H1 (cell line): Measurements from ENCODE around the gene LAMB1. TPM values are rescaled to one million over a fixed set of nuclear protein-coding genes. Genes with fewer than 3 reads are reported as not detected.

Source experiments
- CTCF ChIA-PET: fragments of 300-600 bp; sonication (Branson Sonifier 250); formaldehyde crosslinking; loops from one replicate; lab custom pipeline; 2021; ENCODE audit not compliant: partially characterized antibody; lab: Charles Lee
- POLR2A ChIA-PET: fragments of 300-600 bp; sonication (Branson Sonifier 250); formaldehyde crosslinking; loops from one replicate; lab custom pipeline; 2021; ENCODE audit warnings: inconsistent platforms; ENCODE audit not compliant: partially characterized antibody; lab: Charles Lee
- DNase-seq, 2 experiments: peaks; one replicate each; pipeline versions ENCODE4 v3.0.0 to v3.0.0-alpha.2; 2010 to 2022; ENCODE audit warnings: low spot score in 2 of 2, low read depth in 1 of 2, mixed read lengths in 1 of 2
- FAIRE-seq: peaks from 2 replicates; lab custom pipeline; 2011; peaks lifted over from hg19 to GRCh38; lab: Jason Lieb, UNC
- H2AFZ ChIP-seq: 2 replicates; pipeline ENCODE4 v1.8.1; 2012; ENCODE audit warnings: low read length, inconsistent platforms
- H2AK5ac ChIP-seq: 2 replicates; pipeline ENCODE4 v1.6.1; 2013; ENCODE audit warnings: low read depth, low read length
- H2BK120ac ChIP-seq: replicated peaks from 2 replicates; pipeline ENCODE3; 2013; ENCODE audit warnings: low read depth, low read length, inconsistent platforms
- H2BK12ac ChIP-seq: 2 replicates; pipeline ENCODE4 v1.6.1; 2013; ENCODE audit warnings: low read depth, low read length
- H2BK15ac ChIP-seq: 2 replicates; pipeline ENCODE4 v1.6.1; 2013; ENCODE audit warnings: low read length
- H2BK20ac ChIP-seq: 2 replicates; pipeline ENCODE4 v1.6.1; 2013; ENCODE audit warnings: low read length
- H2BK5ac ChIP-seq: 2 replicates; pipeline ENCODE4 v1.6.1; 2013; ENCODE audit warnings: low read depth, low read length
- H3K14ac ChIP-seq: 2 replicates; pipeline ENCODE4 v1.6.1; 2013; ENCODE audit warnings: inconsistent platforms; ENCODE audit not compliant: insufficient read length
- H3K18ac ChIP-seq: 2 replicates; pipeline ENCODE4 v1.6.1; 2013; ENCODE audit warnings: low read length; ENCODE audit errors: extremely low read depth
- H3K23ac ChIP-seq: 2 replicates; pipeline ENCODE4 v1.6.1; 2013; ENCODE audit warnings: inconsistent platforms; ENCODE audit not compliant: insufficient read length
- H3K23me2 ChIP-seq: 2 replicates; pipeline ENCODE4 v1.6.1; 2013; ENCODE audit warnings: low read depth, low read length
- H3K27ac ChIP-seq: 2 replicates; pipeline ENCODE4 v1.6.1; 2011; ENCODE audit warnings: low read depth, low read length, inconsistent platforms
- H3K27me3 ChIP-seq, 4 experiments: replicated peaks in 1 of 4; 1 replicate in 1 of 4; 2 replicates in 3 of 4; pipeline versions ENCODE4 v1.6.1 to v1.8.1; 2011 to 2013; ENCODE audit warnings: low read length in 3 of 4, mild to moderate bottlenecking in 3 of 4, inconsistent platforms in 2 of 4, mixed read lengths in 2 of 4, moderate library complexity in 1 of 4; ENCODE audit not compliant: control insufficient read depth in 3 of 4, insufficient read depth in 3 of 4; ENCODE audit errors: extremely low read depth in 1 of 4
- H3K36me3 ChIP-seq, 4 experiments: 2 replicates each; pipeline versions ENCODE4 v1.6.1 to v1.8.1; 2011 to 2013; ENCODE audit warnings: mild to moderate bottlenecking in 4 of 4, low read length in 3 of 4, moderate library complexity in 2 of 4, control low read depth in 1 of 4, inconsistent platforms in 1 of 4; ENCODE audit not compliant: insufficient read depth in 4 of 4, control insufficient read depth in 2 of 4
- H3K4ac ChIP-seq: replicated peaks from 2 replicates; pipeline ENCODE3; 2013; ENCODE audit warnings: low read length, low read depth, mixed read lengths, inconsistent platforms; ENCODE audit not compliant: insufficient read length
- H3K4me1 ChIP-seq, 4 experiments: replicated peaks in 1 of 4; 1 replicate in 1 of 4; 2 replicates in 3 of 4; pipeline versions ENCODE4 v1.6.1 to v1.8.1; 2011 to 2013; ENCODE audit warnings: low read length in 3 of 4, inconsistent platforms in 2 of 4, mixed read lengths in 1 of 4; ENCODE audit not compliant: insufficient read depth in 4 of 4, control insufficient read depth in 3 of 4
- H3K4me2 ChIP-seq, 2 experiments: 2 replicates each; pipeline versions ENCODE4 v1.6.1 to v1.8.1; 2011 to 2013; ENCODE audit warnings: low read depth in 2 of 2, low read length in 2 of 2, control low read depth in 1 of 2, inconsistent platforms in 1 of 2, mild to moderate bottlenecking in 1 of 2; ENCODE audit not compliant: insufficient read depth in 1 of 2
- H3K4me3 ChIP-seq, 4 experiments: fragments of 200-600, 300-600 bp in 1 of 4; sonication (generic), shearing (Covaris generic), sonication (Bioruptor Twin) in 1 of 4; 2 replicates each; pipeline versions ENCODE4 v1.5.1 to v1.8.1; 2011 to 2016; ENCODE audit warnings: low read length in 4 of 4, low read depth in 3 of 4, control low read depth in 2 of 4, inconsistent platforms in 2 of 4, mild to moderate bottlenecking in 2 of 4, mixed read lengths in 1 of 4, moderate library complexity in 1 of 4; ENCODE audit not compliant: insufficient read depth in 2 of 4; ENCODE audit errors: extremely low read depth in 1 of 4
- H3K56ac ChIP-seq: replicated peaks from 2 replicates; pipeline ENCODE3; 2013; ENCODE audit warnings: low read depth, mild to moderate bottlenecking, mixed read lengths, low read length, inconsistent platforms; ENCODE audit not compliant: insufficient read length
- H3K79me1 ChIP-seq: 2 replicates; pipeline ENCODE4 v1.6.1; 2013; ENCODE audit warnings: low read depth, low read length, control low read depth
- H3K79me2 ChIP-seq, 2 experiments: 2 replicates each; pipeline versions ENCODE4 v1.6.1 to v1.8.1; 2012 to 2013; ENCODE audit warnings: low read length in 2 of 2, mild to moderate bottlenecking in 2 of 2, inconsistent platforms in 1 of 2; ENCODE audit not compliant: insufficient read depth in 2 of 2, control insufficient read depth in 1 of 2
- H3K9ac ChIP-seq, 4 experiments: replicated peaks in 1 of 4; 1 replicate in 1 of 4; 2 replicates in 3 of 4; pipeline versions ENCODE4 v1.6.1 to v1.8.1; 2011 to 2013; ENCODE audit warnings: low read depth in 3 of 4, low read length in 3 of 4, control low read depth in 2 of 4, mild to moderate bottlenecking in 2 of 4, moderate library complexity in 2 of 4, inconsistent platforms in 1 of 4; ENCODE audit errors: extremely low read depth in 1 of 4
- H3K9me3 ChIP-seq, 2 experiments: 2 replicates each; pipeline versions ENCODE4 v1.6.1 to v1.8.1; 2012 to 2013; ENCODE audit warnings: mild to moderate bottlenecking in 2 of 2, moderate library complexity in 2 of 2, control low read depth in 1 of 2, inconsistent platforms in 1 of 2, low read depth in 1 of 2, low read length in 1 of 2, mixed read lengths in 1 of 2; ENCODE audit not compliant: insufficient read depth in 2 of 2
- H4K20me1 ChIP-seq, 2 experiments: replicated peaks in 1 of 2; 2 replicates each; pipeline versions ENCODE3 to v1.8.1; 2011 to 2013; ENCODE audit warnings: inconsistent platforms in 2 of 2, low read length in 2 of 2, mild to moderate bottlenecking in 1 of 2; ENCODE audit not compliant: insufficient read depth in 2 of 2, control insufficient read depth in 1 of 2
- H4K5ac ChIP-seq: 2 replicates; pipeline ENCODE4 v1.6.1; 2013; ENCODE audit warnings: low read length, low read depth, mixed read lengths, inconsistent platforms; ENCODE audit not compliant: insufficient read length
- H4K8ac ChIP-seq: 2 replicates; pipeline ENCODE4 v1.8.0; 2013; ENCODE audit warnings: mild to moderate bottlenecking, moderate library complexity, low read length, inconsistent platforms; ENCODE audit not compliant: insufficient read depth; ENCODE audit errors: extremely low read depth
- H4K91ac ChIP-seq: replicated peaks from 2 replicates; pipeline ENCODE3; 2013; ENCODE audit warnings: low read length, mixed read lengths, inconsistent platforms; ENCODE audit not compliant: insufficient read length
- EGR1 ChIP-seq: IDR thresholded peaks from 2 replicates; pipeline ENCODE4 v1.6.1; 2011; ENCODE audit warnings: low read depth, low read length, borderline replicate concordance
- EP300 ChIP-seq, 2 experiments: IDR thresholded peaks; 1 replicate in 1 of 2; 2 replicates in 1 of 2; pipeline ENCODE4 v1.6.1; 2011 to 2012; ENCODE audit warnings: low read depth in 2 of 2, low read length in 2 of 2, mild to moderate bottlenecking in 2 of 2, borderline replicate concordance in 1 of 2, inconsistent platforms in 1 of 2, moderate library complexity in 1 of 2
- FOSL1 ChIP-seq: IDR thresholded peaks from 2 replicates; pipeline ENCODE4 v1.6.1; 2011; ENCODE audit warnings: mild to moderate bottlenecking, low read depth, low read length, moderate library complexity; ENCODE audit not compliant: insufficient read depth
- JUND ChIP-seq: IDR thresholded peaks from 2 replicates; pipeline ENCODE4 v1.6.1; 2011; ENCODE audit warnings: mild to moderate bottlenecking, improper control_type of control experiment, low read length
- POLR2A ChIP-seq, 2 experiments: IDR thresholded peaks; 1 replicate in 1 of 2; 2 replicates in 1 of 2; pipeline ENCODE4 v1.6.1; 2011; ENCODE audit warnings: low read depth in 2 of 2, low read length in 2 of 2, mild to moderate bottlenecking in 2 of 2; ENCODE audit errors: control extremely low read depth in 1 of 2
- POLR2AphosphoS5 ChIP-seq: IDR thresholded peaks from 2 replicates; pipeline ENCODE4 v1.6.1; 2011; ENCODE audit warnings: low read depth, low read length
- RAD21 ChIP-seq, 2 experiments: IDR thresholded peaks in 1 of 2; conservative IDR thresholded peaks in 1 of 2; 2 replicates each; pipeline ENCODE4 v1.6.1; 2011; ENCODE audit warnings: low read depth in 2 of 2, low read length in 2 of 2, improper control_type of control experiment in 1 of 2, inconsistent platforms in 1 of 2, mild to moderate bottlenecking in 1 of 2, moderate library complexity in 1 of 2
- RFX5 ChIP-seq: IDR thresholded peaks from 2 replicates; pipeline ENCODE4 v1.6.1; 2011; ENCODE audit warnings: low read depth, low read length, improper control_type of control experiment, borderline replicate concordance
- SAP30 ChIP-seq: fragments of 300-600 bp; sonication (generic); IDR thresholded peaks from 2 replicates; pipeline ENCODE4 v1.7.1; 2012; ENCODE audit warnings: low read length, moderate library complexity, mild to moderate bottlenecking, inconsistent platforms; ENCODE audit not compliant: insufficient read depth, insufficient replicate concordance
- SIN3A ChIP-seq, 2 experiments: IDR thresholded peaks in 1 of 2; conservative IDR thresholded peaks in 1 of 2; 2 replicates each; pipeline ENCODE4 v1.6.1; 2011 to 2012; ENCODE audit warnings: low read length in 2 of 2, improper control_type of control experiment in 1 of 2, low read depth in 1 of 2, mild to moderate bottlenecking in 1 of 2
- SP4 ChIP-seq: IDR thresholded peaks from 2 replicates; pipeline ENCODE4 v1.6.1; 2012; ENCODE audit warnings: low read length, inconsistent platforms
- SUZ12 ChIP-seq: fragments of 200-600 bp; sonication (generic); IDR thresholded peaks from 2 replicates; pipeline ENCODE4 v1.6.1; 2012; ENCODE audit warnings: mild to moderate bottlenecking, inconsistent platforms, low read length, moderate library complexity, mixed read lengths
- TAF7 ChIP-seq: optimal IDR thresholded peaks from 2 replicates; pipeline ENCODE3; 2011; ENCODE audit warnings: low read depth, mild to moderate bottlenecking, inconsistent platforms, low read length, moderate library complexity, borderline replicate concordance
- USF2 ChIP-seq: IDR thresholded peaks from 2 replicates; pipeline ENCODE4 v1.6.1; 2011; ENCODE audit warnings: low read length, improper control_type of control experiment
- polyA plus RNA-seq, 7 experiments: library from polyadenylated mRNA; depleted of rRNA in 3 of 7; stranded (reverse) in 5 of 7; unstranded in 2 of 7; fragments of >200 nt in 5 of 7; fragments of 200-250 nt in 2 of 7; gene quantifications; 1 replicate in 5 of 7; 2 replicates in 1 of 7; 4 replicates in 1 of 7; pipeline versions ENCODE4 v1.2.1 to v1.2.3, GENCODE V29; 2011 to 2013; ENCODE audit warnings: missing spikeins in 2 of 7, mixed read lengths in 2 of 7
- total RNA-seq: library from RNA; stranded (reverse); fragmentation: NEBNext Ultra II Directional; extraction: Animal tissue kit (Norgen Biotek cat#: 25700); gene quantifications from 2 replicates; pipeline ENCODE4 v1.2.1, GENCODE V29; 2021

The LAMB1 gene
- total and polyA plus RNA-seq, 2 of the 8 experiments (the other 6 are each of a cell fraction or from before 2014, with no cell fraction given), result 31.9 to 38.5 TPM

DNA sequence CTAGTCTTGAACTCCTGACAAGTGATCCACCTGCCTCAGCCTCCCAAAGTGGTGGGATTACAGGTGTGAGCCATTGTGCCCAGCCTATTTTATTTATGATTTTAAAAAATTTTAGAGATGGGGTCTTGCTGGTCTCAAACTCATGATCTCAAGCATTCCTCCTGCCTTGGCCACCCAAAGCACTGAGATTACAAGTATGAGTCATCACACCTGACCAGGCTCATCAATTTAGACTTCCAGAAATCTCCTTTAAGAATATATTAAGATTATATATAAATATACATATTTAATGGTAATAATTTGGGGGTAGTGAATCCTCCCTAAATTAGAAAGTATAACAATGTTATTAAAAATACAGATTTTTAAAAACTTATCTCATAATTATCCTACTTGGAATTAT, 29.1 kb downstream of the LAMB1 start:
- Histone ChIP-seq H3K36me3 (peaks cover 3 to 41% (median 11%) of the 10 kb centered on the region in 4 experiments; a peak in 7 of 8 replicates), H3K79me1 (no peaks in the 10 kb centered on the region), H4K91ac (no peak overlapping the region), H3K23me2 (no peaks in the 10 kb centered on the region), H3K4me3 (no peak overlapping the region), H2AK5ac (no peak overlapping the region), H4K5ac (no peak overlapping the region), H4K20me1 (no peaks in the 10 kb centered on the region), H4K8ac (no peak overlapping the region), H3K27ac (no peak overlapping the region), H3K18ac (no peak overlapping the region), H3K14ac (no peak overlapping the region), H2BK12ac (no peak overlapping the region), H3K4me2 (no peak overlapping the region), H2AFZ (no peak overlapping the region), H3K79me2 (no peaks in the 10 kb centered on the region), H3K9me3 (no peaks in the 10 kb centered on the region), H2BK120ac (no peak overlapping the region), H3K23ac (no peak overlapping the region), H3K56ac (no peak overlapping the region), H2BK5ac (no peak overlapping the region), H3K4me1 (peaks cover 0 to 6% (median 4%) of the 10 kb centered on the region in 4 experiments; a peak in 5 of 7 replicates), H2BK15ac (no peak overlapping the region), H2BK20ac (no peak overlapping the region), H3K27me3 (no peaks in the 10 kb centered on the region), H3K4ac (no peak overlapping the region), H3K9ac (no peak overlapping the region)
- DNase-seq (no peak), FAIRE-seq (no peak)
- ChIA-PET POLR2A (no interaction called here), CTCF (interaction anchor here (0.6 to 2.7 kb wide), 5 partner anchors 9 to 48 kb away, joined by 3 to 19 read pairs (median 3); no protein-coding TSS in a partner anchor)
- TF ChIP-seq RAD21 (IDR thresholded peaks at IDR 0.05 in 1 of 2, conservative IDR thresholded peaks at IDR 0.05 in 1 of 2; ENCODE audit: low read depth in 2 of 2, low read length in 2 of 2), result no peak
- no peak for TF ChIP-seq EP300 (IDR thresholded peaks at IDR 0.05; ENCODE audit: borderline replicate concordance in 1 of 2, low read depth in 2 of 2, low read length in 2 of 2)
- TF ChIP-seq SUZ12, result no peak
- no peak for TF ChIP-seq EGR1
- no peak for TF ChIP-seq RFX5
- TF ChIP-seq FOSL1, result no peak
- TF ChIP-seq JUND, result no peak
- TF ChIP-seq SIN3A (conservative IDR thresholded peaks at IDR 0.05 in 1 of 2, IDR thresholded peaks at IDR 0.05 in 1 of 2; ENCODE audit: low read depth in 1 of 2, low read length in 2 of 2), result no peak
- TF ChIP-seq TAF7, result no peak
- no peak for TF ChIP-seq SP4
- no peak for TF ChIP-seq USF2
- TF ChIP-seq SAP30, result no peak
- TF ChIP-seq POLR2AphosphoS5, result no peak
- no peak for TF ChIP-seq POLR2A (IDR thresholded peaks at IDR 0.05; ENCODE audit: control extremely low read depth in 1 of 2, low read depth in 2 of 2, low read length in 2 of 2)
